ENCODE results near the gene VPS52.
"Not testable (repeated sequence)": the region's sequence is repeated elsewhere in the genome, so short reads cannot be mapped to it uniquely, and the experiment has no call there.

Gene VPS52

DNA sequence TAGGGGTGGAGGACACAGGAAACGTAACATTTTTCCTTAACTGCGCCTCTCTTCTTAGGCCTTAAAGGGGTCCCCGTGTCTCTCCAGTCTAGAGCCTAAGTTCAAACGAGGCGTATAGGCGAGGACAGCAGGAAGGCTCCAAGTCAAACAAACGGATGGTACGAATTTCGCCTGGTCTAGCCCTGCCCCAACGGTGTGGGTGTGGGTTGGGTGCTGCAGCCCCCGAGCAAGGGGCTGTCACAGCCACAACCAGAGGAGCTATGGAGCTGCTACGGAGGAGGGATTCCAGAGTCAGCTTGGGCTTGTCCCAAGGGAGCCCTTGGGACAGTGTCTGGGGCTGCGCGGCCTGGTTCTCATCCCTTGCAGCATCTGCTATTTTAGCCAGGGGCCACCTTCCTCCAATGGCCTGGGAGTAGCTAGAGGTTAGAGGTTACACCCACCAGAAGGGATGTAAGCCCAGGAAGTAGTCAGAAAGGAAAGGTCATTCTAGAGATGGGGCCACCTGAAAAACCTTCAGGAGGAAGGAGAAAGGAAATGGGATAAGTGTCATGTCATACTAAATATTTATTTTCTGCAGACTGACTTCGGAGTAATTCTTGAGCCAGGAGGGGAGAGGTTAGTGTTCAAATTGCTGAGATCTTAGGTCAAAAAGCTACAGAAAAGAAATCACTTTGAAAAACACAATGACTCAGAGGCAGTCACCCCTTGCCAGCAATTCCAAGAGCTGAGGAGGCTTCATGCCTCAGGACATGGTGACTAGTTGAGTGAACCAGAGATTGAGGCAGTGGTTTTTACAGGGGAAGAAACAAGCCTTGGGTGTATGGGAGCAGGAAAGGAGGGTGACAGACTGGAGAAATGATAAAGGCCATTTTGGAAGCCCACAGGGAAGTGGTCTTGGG, 21.7 kb downstream of the VPS52 start:
- DNase-seq: no peak

DNA sequence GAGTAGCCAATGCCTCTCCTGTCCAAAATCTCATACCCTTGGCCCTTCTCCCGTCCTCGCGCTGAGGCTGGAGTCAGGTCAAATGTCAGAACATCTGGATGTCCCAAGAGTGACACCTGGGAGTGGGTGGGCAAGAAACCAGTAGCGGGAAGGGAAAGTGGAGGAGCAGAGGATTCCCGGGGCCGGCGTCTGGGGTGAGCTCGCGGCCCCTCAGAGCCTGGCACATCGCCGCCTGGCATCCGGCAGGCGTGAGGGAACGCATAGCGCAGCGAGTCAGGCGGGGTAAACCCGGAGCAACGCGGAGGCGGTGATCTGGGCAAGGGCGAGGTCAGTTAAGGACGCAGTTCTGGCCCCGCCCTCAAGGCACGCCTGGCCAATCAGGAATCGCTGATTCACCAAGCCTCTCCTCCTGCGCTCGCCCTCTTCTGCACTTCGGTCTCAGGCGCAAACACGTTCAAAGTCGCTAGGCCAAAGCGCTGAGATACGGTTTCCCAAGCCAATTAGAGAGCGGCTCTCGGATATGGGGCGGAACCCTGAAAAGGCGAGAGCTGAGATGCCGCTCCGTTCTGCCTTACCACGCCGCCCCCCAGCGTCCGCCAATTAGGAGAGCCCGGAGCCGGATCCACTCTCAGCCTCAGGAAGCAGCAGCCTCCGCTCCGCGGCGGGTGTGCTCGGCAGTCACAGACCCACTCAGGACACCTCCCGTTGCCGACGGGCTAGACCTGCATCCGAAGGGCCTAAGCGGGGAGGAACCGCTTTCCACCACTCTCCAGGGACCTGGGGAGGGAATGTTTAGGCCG, 22.5 kb downstream of the VPS52 start:
- peak; percentile 91 for DNase-seq

DNA sequence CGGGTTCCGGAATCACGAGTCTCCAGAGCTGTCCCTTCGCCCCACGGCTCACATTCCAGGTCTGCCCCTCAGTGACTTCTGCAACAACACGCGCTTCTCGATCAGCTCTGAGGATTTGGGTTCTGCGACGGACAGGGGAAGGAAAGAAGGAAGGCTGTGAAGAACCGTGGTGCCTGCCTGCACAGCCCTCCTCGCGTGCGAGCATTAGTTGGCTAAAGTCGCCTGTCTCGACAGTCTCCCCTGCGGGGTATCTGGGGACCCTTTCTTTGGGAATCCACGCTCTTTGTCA, 23.1 kb downstream of the VPS52 start:
- DNase-seq: no peak

DNA sequence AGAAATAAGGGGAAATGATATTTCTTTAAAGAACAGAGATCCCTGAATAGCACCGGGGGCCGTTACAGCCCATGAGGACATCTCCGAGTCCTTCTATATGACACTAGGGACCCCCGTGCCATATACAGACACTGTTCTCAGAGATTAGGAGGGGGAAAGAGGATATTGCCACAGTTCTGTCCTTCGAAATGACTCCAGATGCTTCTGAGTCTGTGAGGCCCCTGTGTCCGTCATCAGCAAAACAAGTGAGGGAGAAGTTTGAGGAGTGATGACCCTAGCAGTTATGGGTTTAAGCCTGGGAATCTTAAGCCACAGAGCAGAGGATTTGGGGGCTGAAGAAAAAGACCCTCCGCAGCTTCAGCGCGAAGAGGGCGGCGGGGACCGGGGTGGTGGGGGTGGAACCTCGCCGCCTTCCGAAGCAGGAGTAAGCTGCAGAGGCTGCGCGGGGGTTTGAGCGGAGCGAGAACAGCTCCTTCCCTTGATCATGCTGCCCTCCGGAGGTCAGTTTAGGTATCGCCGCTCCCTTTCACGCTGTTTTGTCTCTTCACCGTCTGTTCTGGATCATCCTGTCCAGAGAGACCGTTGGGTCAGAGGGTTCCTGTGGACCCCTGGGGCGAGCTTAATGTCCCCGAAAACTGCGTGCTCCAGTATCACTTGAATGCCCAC, 23.6 kb downstream of the VPS52 start:
- DNase-seq: peak; percentile 27

DNA sequence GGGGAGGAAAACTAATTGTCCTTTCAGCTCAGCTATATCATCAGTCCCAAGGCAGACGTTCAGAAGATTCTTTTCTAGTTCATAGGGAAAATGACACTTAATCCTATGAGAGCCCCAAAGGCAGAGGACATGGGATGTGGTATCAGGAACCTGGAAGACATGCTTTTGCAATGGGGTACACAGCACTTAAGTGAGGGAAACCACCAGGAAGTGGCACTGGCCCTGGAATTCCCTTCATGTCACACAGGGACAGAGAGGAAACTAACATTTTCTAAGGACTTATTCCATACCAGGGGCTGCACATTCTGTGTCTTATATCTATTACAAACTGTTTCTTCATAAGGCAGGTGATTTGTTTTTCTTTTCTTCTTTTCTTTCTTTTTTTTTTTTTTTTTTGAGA, 28.2 kb downstream of the VPS52 start:
- no peak for DNase-seq

DNA sequence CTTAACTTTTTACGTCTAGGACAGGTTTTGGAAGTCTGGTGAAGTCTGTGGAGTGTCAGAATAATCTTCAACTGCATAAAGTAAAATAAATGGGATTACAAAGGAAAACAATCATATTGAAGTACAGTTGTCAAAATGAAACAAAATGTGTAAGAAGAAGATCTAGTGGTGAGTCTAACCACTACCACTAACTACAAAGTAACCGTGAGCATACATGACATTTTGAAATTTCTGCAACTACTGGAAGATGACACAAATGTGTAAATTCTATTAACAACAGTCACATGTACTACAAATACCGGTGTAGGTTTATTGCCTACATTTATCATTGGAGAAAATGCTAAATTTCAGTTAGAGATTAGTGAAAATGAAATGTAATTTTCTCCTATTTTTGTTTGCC, 29.7 kb downstream of the VPS52 start:
- DNase-seq: no peak

DNA sequence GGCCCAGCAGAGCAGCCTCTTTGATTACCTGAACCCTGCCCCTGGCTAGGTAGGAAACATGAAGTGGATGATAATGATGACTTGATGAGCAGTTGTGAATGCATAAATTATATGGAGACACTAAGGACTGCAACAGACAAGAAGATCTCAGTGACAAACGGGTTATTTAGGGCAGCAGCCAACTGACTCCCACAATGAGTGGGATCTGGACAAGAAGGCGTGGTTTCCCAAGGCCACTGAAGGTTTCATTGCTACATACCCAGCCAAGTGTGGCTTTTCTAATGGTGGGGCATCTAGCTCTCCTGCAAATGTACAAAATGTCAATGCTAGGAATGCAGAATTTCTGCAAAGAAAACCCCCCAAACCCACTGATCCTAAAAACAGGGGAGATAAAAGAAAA, 33.9 kb downstream of the VPS52 start:
- no peak for DNase-seq

DNA sequence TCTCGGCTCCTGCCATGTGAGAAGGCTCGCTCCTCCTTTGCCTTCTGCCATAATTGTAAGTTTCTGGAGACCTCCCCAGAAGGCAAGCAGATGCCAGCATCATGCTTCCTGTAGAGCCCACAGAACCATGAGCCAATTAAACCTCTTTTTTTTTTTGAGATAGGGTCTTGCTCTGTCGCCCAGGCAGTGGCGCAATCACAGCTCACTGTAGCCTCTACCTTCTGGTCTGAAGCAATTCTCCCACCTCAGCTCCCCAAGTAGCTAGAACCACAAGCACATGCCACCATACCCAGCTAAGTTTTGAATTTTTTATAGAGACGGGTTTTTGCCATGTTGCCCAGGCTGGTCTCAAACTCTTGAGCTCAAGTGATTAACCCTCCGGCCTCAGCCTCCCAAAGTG, 34.8 kb downstream of the VPS52 start:
- DNase-seq: no peak

DNA sequence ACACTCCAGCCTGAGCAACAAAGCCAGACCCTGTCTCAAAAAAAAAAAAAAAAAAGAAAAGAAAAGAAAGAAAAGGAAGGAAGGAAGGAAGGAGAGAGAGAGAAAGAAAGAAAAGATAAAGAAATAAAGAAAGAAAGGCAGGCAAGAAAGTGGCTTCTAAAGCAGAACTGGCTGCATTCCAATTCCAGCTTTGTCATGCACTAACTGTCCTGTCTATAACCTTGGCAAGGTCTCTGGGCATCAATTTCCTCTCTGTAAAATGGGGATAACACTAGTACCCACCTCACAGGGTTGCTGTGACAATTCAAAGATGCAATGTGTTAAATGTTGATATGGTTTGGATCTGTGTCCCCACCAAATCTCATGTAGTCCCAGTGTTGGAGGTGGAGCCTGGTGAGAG, 35.3 kb downstream of the VPS52 start:
- no peak for DNase-seq

DNA sequence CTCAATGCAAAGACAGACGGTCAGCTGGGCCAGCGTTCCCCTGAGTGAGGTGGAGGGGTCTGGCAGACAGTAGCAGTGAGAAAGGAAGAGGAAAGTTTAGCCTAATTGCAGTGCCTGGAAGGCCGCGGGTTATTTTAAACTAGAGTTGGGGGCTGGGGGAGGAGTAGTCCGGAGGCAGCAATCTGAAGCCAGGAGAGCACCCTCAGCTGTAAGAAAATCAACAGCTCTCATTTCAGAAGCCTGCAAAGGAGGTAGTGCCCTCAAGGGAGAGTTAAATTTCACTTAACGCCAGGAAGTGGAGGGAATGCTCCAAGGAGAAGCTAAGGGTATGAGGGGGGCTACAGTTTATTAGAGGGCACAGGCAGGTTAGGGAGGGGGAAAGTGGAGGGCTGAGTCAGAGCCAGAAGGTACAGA, 36.4 kb downstream of the VPS52 start:
- DNase-seq: no peak

DNA sequence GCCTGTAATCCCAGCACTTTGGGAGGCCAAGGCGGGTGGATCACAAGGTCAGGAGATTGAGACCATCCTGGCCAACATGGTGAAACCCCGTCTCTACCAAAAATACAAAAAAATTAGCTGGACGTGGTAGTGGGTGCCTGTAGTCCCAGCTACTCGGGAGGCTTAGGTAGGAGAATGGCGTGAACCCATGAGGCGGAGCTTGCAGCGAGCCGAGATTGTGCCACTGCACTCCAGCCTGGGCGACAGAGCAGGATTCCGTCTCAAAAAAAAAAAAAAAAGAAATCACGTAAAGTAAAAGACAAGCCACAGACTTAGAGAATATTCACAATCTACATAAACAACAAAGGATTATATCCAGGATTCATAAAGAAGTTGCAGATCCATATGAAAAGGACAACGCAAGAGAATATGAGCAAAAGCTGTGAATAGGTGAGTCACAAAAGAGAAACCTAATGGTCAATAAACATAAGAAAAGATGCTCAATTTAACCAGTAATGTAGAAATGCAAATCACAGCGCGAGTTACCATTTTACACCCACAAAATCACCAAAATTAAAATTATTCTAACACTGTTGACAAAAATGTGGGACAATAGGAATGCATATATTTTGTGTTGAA, 45.1 kb downstream of the VPS52 start:
- not testable (repeated sequence) for DNase-seq

DNA sequence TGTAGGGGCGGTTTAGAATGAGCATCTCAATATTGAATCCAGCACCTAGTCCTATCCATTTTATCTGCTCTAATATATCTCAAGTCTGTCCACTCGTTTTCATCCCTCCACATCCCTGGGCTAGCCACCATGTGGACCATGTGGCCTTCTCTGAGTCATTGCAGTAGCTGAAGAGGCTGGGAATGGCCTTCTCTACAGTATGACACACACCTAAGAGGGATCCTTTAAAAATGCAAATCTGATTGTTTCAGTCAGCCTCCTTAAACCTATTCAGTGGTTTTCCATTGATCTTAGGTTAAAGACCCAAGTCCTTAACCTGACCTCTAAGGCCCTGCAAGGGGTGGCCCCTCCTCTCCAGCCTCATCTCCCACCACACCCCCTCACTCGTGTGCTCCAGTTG, 54.0 kb downstream of the VPS52 start:
- DNase-seq: no peak

DNA sequence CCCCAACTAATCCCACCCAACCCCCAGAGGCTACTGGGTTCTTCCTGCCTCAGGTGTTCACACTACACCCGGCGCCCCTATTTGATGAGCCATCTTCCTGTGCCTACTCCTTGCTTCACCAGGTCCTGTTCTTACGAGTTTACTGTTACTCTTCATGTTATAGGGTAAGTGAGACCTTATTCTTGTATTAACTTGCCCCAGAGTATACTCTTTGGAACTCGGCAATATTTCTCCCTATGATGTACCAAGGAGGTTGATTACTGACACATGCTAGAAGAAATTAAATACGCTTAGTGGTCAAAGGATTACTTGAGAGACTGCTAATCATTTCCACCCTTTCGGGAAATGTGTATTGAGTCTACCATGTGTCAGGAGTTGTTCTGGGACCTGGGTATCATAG, 54.4 kb downstream of the VPS52 start:
- no peak for DNase-seq

DNA sequence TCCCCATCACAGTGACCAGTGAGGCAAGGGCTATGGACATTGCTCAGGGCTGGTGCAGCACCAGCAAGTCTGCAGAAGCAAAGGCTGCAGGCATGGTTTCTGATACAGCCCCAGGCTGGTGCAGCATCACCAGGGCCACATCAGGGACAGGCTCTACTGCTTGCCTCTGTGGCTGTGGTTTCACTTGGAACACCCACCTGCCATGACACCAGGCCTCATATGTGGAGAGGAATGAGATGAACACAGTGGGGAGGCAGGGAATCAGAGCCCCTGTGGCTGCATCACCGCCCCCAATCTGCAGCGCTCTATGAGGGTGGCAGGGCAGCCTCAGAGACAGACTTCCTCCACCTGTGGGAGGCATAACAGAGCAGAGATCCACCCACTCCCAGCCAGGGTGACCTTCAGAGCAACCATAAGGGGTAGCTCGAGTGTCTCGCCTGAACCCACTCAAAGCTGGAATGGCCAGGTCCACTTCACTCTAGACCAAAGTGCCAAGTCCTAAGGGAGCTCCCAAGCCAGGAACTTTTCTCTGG, 55.5 kb downstream of the VPS52 start:
- DNase-seq: no peak

DNA sequence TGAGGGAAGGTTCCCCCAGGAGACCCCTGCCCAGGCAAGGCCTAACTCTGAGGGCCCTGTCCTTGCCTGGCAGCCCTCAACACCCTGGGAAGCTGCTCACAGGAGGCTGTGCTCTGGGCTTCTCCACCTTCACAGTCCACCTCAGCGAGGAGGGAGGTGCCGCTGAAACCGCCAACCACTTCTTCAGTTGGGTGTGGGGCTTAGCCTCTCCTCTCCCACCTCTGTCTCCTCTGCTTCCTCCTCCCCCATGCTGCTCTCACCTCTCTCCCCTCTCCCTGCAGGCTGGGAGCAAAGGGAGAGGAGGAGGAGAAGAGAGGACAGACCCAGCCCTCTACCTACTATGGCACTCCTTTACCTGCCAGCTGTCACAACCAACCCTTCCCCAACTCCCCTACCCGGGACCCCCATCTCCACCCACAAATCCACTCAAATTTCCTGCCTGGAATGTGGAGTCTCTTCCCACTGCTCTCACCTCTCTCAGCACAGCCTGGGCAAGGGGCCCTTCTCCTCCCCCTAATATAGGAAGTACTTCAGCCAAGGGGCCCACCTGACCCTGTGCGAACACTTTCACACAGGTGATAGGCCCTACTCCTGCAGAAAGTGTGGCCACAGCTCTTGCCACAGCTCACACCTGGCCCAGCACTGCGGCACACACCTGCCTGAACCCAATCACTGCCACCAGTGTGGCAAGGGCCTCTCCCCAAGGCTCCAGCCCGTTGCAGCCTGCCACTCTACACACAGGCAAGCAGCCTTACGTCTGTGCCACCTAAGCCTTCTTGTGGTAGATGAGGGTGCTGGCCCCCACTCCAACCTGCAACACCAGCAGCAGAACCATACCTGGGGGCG, 56.2 kb downstream of the VPS52 start:
- no peak for DNase-seq

DNA sequence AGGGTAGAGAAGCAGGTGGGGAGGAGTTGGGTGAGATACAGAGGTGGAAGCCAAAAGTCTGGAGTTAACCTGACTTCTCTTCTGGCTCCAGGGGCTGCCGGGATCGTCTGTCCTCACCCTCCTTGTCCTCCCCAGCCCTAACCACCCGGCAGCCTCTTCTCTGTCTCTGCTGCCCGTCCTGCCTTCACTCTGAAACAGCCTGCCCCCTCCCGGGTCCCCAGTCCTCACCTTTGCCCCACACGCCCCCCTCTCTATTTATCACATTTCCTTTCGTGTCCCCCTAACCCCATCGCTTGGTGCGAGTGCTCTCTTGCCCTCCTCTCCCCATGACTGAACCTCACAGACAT, 57.7 kb downstream of the VPS52 start:
- DNase-seq: no peak

DNA sequence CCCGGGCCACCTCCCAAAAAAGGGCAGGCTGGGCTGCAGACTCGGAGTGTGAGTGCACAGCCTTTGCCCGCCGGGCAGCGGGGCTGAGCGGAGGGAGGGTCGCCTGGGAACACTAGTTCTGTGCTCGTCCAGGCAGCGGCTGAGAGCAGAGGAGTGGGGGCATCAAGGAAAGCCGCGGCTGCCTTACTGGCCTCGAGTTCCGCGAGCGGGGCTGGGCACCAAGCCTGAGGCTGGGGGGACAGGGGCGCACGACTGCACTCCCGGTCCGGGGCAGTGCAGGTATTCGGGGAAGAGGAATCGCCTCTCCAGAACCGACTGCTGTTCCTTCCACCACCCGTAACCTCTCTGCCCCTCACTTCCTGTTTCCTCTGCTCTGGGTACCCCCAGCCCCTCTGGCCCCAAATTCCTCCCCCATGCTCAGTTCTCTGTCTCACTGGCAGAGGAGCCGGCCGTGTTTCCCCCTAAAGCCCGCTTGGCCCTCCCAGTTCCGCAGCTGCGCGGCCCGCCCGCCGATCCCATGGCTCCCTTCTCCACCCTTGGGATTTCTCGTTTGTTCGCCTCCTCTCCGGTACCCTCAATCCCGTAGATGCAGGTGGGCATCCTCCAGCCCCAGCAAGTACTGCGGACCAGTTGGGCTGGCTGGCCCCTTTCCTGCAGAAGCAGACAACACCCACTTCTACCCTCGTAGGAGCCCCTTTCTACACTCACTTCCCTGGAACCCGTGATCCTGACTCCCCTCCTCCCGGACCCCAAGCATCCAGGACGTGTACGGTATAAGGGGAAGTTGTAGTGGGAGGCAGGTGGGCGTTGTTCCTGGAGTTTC, 58.3 kb downstream of the VPS52 start:
- DNase-seq: no peak

DNA sequence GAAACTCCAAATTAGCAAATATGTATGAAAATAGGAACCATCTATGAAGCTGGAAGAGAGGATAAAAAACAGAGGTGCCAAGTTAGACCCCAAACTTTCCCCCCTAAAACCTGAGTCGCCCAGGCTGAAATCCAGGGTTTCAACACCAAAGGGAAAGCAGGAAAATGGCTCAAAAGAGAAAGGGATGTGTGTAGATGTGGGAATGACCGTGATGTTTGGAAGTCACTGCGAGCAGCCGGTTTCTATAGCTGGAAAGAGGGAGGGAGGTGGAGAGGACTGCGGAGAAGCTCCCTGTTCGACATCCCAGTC, 58.9 kb downstream of the VPS52 start:
- DNase-seq: no peak

DNA sequence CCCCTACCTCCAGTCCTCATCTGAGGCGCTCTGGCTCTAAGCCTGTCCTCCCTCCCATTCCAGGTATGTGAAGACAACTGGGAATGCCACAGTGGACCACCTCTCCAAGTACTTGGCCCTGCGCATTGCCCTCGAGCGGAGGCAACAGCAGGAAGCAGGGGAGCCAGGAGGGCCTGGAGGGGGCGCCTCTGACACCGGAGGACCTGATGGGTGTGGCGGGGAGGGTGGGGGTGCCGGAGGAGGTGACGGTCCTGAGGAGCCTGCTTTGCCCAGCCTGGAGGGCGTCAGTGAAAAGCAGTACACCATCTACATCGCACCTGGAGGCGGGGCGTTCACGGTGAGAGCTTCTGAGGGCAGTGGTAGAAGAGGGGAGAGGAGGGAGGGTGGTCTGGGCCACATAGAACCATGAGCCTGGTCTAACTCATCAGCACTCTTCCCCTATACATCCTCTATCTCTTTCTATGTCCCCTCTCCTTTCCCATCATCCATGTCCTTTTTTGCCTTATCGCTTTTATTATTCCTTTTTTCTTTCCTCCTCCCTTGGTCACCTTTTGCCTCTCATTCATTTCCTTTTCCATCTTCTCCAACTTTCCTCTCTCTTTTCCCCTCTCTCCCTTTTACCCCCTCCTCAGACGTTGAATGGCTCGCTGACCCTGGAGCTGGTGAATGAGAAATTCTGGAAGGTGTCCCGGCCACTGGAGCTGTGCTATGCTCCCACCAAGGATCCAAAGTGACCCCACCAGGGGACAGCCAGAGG, 59.8 kb downstream of the VPS52 start:
- no peak for DNase-seq

DNA sequence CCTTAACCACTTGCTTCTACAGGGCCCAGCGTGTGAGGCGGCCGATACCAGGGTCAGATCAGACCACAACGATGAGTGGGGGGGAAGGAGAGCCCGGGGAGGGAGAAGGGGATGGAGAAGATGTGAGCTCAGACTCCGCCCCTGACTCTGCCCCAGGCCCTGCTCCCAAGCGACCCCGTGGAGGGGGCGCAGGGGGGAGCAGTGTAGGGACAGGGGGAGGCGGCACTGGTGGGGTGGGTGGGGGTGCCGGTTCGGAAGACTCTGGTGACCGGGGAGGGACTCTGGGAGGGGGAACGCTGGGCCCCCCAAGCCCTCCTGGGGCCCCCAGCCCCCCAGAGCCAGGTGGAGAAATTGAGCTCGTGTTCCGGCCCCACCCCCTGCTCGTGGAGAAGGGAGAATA, 60.5 kb downstream of the VPS52 start:
- no peak for DNase-seq

DNA sequence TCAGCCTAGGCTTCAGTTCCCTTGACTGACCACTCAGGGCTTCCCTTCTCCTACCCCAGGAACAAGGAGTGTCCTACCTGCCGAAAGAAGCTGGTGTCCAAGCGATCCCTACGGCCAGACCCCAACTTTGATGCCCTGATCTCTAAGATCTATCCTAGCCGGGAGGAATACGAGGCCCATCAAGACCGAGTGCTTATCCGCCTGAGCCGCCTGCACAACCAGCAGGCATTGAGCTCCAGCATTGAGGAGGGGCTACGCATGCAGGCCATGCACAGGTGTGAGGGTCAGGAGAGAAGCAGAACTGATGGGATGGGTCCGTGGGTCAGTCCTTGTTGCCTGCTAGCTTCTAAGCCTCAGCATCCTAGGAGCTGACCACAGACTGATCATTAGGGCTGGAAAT, 61.8 kb downstream of the VPS52 start:
- no peak for DNase-seq
